Mesothelial cell of epicardium (in vitro differentiated cells): Measurements from ENCODE around the gene GRK5. TPM values are rescaled to one million over a fixed set of nuclear protein-coding genes. Genes with fewer than 3 reads are reported as not detected.

ENCODE experiments used
- DNase-seq, 2 experiments: peaks; one replicate each; pipeline ENCODE4 v3.0.0; 2021; ENCODE audit warnings: low spot score in 2 of 2; ENCODE audit not compliant: unreplicated experiment in 2 of 2
- H3K27ac Mint-ChIP-seq: 2 replicates; pipeline ENCODE4 v1.8.0; 2021; ENCODE audit warnings: mixed read lengths
- H3K27me3 Mint-ChIP-seq: 2 replicates; pipeline ENCODE4 v1.8.0; 2021; ENCODE audit warnings: low read depth, mixed read lengths
- H3K36me3 Mint-ChIP-seq: 2 replicates; pipeline ENCODE4 v1.8.0; 2021; ENCODE audit warnings: mixed read lengths
- H3K4me1 Mint-ChIP-seq: 2 replicates; pipeline ENCODE4 v1.8.0; 2021; ENCODE audit warnings: mixed read lengths
- H3K4me3 Mint-ChIP-seq: 2 replicates; pipeline ENCODE4 v1.8.0; 2021; ENCODE audit warnings: mild to moderate bottlenecking, moderate library complexity, mixed read lengths
- H3K9me3 Mint-ChIP-seq: 2 replicates; pipeline ENCODE4 v1.8.0; 2021; ENCODE audit warnings: mixed read lengths
- total RNA-seq: library from RNA; stranded (reverse); gene quantifications from 3 replicates; pipeline ENCODE4 v1.2.1, GENCODE V29; 2021
- TF ChIP-seq, protein P1 (sequence below): fragments of 200-600 bp; sonication (generic); IDR thresholded peaks from one replicate; pipeline ENCODE4 v1.5.0; 2021; ENCODE audit warnings: antibody characterized with exemption; ENCODE audit not compliant: unreplicated experiment

GRK5 gene
- total RNA-seq, 1 donor from 2014 or later, result 14.5 TPM

DNA sequence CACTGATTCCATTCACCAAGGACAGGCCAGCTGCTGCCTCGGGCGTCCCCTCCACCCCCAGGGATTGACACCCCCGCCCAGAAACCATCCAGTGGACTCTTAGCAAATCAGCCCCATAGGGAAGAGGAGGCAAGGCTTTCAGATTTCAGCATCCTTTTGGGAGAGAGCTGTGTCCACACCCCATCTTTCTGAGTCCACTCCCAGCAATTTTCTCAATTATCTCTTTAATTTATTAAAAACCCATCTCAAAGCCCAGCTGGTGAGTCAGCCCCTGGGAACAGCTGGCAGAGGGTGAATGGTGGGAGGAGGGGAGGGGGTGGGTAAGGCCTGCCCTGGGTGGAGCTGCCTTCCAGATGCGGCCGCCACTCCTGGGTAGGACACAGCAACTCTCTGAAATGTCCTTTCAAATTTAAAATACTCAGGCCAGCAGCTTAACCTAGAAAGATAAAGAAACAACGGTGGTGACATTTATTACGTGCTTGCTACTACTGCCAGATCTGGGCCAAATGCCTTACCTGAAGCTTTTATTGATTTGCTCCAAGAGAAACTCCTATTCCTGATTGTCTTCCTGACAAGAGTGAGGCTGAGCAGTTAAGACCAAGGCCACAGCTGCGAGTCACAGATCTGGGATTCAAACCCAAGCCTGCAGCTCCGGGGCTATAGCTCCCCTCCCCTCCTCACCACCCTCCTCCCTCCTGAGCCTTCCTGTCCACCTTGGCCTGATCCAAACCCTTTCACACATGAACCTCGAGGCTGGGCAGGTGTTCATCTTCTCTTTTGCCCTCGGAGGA is 214.7 kb downstream of the GRK5 start:
- H3K27ac Mint-ChIP-seq, result no peak overlapping the region
- no peaks in the 10 kb centered on the region for H3K36me3 Mint-ChIP-seq
- no peaks in the 10 kb centered on the region for H3K9me3 Mint-ChIP-seq
- H3K27me3 Mint-ChIP-seq, result no peaks in the 10 kb centered on the region
- TF ChIP-seq, protein P1, sequence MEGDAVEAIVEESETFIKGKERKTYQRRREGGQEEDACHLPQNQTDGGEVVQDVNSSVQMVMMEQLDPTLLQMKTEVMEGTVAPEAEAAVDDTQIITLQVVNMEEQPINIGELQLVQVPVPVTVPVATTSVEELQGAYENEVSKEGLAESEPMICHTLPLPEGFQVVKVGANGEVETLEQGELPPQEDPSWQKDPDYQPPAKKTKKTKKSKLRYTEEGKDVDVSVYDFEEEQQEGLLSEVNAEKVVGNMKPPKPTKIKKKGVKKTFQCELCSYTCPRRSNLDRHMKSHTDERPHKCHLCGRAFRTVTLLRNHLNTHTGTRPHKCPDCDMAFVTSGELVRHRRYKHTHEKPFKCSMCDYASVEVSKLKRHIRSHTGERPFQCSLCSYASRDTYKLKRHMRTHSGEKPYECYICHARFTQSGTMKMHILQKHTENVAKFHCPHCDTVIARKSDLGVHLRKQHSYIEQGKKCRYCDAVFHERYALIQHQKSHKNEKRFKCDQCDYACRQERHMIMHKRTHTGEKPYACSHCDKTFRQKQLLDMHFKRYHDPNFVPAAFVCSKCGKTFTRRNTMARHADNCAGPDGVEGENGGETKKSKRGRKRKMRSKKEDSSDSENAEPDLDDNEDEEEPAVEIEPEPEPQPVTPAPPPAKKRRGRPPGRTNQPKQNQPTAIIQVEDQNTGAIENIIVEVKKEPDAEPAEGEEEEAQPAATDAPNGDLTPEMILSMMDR, result no peak
- H3K4me3 Mint-ChIP-seq, result no peak overlapping the region
- DNase-seq, result no peak
- no peaks in the 10 kb centered on the region for H3K4me1 Mint-ChIP-seq

DNA sequence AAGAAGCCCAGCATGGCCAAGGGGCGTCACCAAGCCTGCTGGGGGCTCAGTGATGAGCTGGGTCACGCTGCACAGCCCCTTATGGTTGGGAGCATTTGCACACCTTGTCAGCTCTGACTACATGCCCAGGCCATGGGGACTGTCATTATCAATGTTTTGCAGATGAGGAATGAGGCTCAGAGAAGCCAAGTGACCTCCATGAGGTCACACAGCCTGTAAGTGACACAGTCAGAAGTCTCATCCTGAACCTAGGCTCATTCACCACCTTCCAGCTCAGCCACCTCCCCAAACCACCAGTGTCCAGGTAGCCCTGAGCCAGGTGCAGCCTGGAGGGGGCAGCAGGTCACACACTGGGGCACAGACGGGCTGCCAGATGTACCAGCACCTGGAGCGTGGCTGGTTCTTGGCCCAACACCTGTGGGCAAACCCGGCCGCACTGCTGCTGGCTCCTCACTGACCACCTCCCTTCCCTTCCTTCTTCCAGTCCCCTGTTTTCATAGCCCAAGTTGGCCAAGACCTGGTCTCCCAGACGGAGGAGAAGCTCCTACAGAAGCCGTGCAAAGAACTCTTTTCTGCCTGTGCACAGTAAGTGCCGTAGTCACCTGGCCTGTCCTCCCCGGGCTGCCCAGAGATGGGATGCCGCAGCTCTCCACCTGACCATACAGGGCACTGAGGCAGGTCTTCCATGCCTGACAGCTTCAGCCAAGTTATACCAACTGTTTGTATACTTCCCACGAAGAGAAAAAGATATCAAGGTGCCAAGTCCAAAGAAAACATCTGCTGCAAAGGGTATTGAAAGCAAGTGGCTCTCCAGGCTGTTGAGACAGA is 215.5 kb downstream of the GRK5 start:
- TF ChIP-seq, protein P1, result no peak
- DNase-seq, result no peak
- no peaks in the 10 kb centered on the region for H3K36me3 Mint-ChIP-seq
- H3K27ac Mint-ChIP-seq, result no peak overlapping the region
- H3K27me3 Mint-ChIP-seq, result no peaks in the 10 kb centered on the region
- H3K4me3 Mint-ChIP-seq, result no peak overlapping the region
- H3K9me3 Mint-ChIP-seq, result no peaks in the 10 kb centered on the region
- H3K4me1 Mint-ChIP-seq, result no peaks in the 10 kb centered on the region

DNA sequence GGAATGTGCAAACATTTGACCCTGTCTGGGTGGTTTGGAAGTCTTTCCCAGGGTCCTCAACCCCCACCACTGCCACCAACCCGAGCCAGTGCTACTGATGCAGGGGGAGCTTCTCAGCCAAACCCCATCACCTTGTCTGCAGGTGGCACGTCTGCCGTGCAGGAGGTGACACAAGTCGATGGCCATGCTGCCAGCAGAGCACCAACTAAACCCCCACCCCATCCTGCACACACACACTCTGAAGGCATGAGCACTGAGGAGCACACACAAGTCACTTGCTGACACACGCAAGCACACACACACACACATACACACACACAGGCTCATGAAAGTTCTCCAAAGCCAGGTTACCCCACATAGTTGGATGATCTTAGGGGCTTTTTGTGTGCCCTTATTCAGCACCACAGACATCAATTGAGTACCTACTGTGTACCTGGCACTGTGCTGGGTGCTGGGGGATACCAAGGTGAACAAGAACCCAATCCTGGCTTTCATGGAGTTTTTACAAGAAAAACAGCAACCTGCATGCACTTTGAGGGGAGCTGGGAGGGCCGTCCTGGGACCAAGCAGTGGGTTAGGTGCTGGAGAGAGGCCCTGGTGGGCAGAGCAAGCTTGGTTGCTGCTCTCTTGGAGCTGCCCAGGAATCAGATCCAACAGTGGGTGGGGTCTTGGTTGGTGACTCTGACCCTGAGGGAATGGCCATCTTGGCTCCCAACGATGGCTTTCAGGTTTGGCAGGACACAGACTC is 216.3 kb downstream of the GRK5 start:
- no peaks in the 10 kb centered on the region for H3K4me1 Mint-ChIP-seq
- H3K36me3 Mint-ChIP-seq, result no peaks in the 10 kb centered on the region
- no peak overlapping the region for H3K27ac Mint-ChIP-seq
- H3K9me3 Mint-ChIP-seq, result no peaks in the 10 kb centered on the region
- no peak overlapping the region for H3K4me3 Mint-ChIP-seq
- no peak for DNase-seq
- H3K27me3 Mint-ChIP-seq, result no peaks in the 10 kb centered on the region
- TF ChIP-seq, protein P1, result no peak

DNA sequence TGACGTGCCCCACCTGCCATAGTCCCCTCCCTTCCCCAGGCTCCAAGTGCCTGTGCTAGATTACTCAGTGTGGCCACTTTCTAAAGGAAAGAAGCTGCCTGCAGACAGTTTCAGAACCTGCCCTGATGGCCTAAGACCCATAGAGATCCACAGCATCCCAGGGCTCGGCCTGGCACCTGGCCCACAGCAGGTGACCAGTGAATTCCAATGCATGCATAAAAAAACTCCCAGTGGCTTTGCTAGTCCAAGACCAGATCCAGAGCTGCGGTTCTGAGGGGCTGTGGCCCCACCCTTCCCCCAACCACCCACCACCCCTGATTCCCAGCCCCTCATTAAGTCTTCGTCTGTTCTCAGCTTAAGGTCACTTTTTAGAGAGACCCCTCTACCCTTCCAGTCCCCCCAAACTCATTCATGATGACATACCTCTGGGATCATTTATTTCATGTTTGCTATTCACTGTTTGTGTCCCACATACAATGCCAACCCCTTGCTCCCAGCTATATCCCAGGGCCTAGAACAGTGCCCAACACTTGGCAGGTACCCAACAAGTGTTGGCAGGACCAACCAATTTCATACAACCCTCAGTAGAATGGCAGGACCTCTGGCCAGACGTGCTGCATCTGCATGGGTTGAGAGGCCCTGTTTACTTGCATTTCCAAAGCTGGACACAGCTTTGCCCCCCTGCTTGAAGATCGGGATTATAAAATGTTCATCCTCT is 217.0 kb downstream of the GRK5 start:
- H3K9me3 Mint-ChIP-seq, result no peaks in the 10 kb centered on the region
- no peak overlapping the region for H3K27ac Mint-ChIP-seq
- TF ChIP-seq, protein P1, result no peak
- DNase-seq, result no peak
- no peaks in the 10 kb centered on the region for H3K27me3 Mint-ChIP-seq
- H3K4me3 Mint-ChIP-seq, result no peak overlapping the region
- H3K4me1 Mint-ChIP-seq, result no peaks in the 10 kb centered on the region
- no peaks in the 10 kb centered on the region for H3K36me3 Mint-ChIP-seq
